Immature natural killer cell (primary cell): ENCODE measurements around the gene MME. TPM values are rescaled to one million over a fixed set of nuclear protein-coding genes. Genes with fewer than 3 reads are reported as not detected.
"Not testable (repeated sequence)": the region's sequence is repeated elsewhere in the genome, so short reads cannot be mapped to it uniquely, and the experiment has no call there.

ENCODE experiments used
- DNase-seq, 3 donors: peaks; one replicate each; pipeline ENCODE4 v3.0.0; 2022; ENCODE audit warnings: mixed read lengths in 1 of 3
- H3K27ac Mint-ChIP-seq, 6 donors: one replicate each; pipeline ENCODE4 v1.8.0; 2020; ENCODE audit warnings: mixed read lengths in 6 of 6, mild to moderate bottlenecking in 5 of 6, inconsistent platforms in 4 of 6, moderate library complexity in 3 of 6
- H3K27me3 Mint-ChIP-seq, 3 donors: one replicate each; pipeline ENCODE4 v1.8.0; 2020 to 2021; ENCODE audit warnings: low read depth in 3 of 3, mild to moderate bottlenecking in 3 of 3, mixed read lengths in 3 of 3, moderate library complexity in 3 of 3, inconsistent platforms in 1 of 3
- H3K36me3 Mint-ChIP-seq, 3 donors: one replicate each; pipeline ENCODE4 v1.8.0; 2020; ENCODE audit warnings: mixed read lengths in 3 of 3, inconsistent platforms in 2 of 3, mild to moderate bottlenecking in 2 of 3
- H3K4me1 Mint-ChIP-seq, 2 donors: one replicate each; pipeline ENCODE4 v1.8.0; 2020; ENCODE audit warnings: inconsistent platforms in 2 of 2, mild to moderate bottlenecking in 2 of 2, mixed read lengths in 2 of 2, moderate library complexity in 1 of 2
- H3K4me3 Mint-ChIP-seq, 5 donors: one replicate each; pipeline ENCODE4 v1.8.0; 2020; ENCODE audit warnings: mild to moderate bottlenecking in 5 of 5, mixed read lengths in 5 of 5, inconsistent platforms in 3 of 5, moderate library complexity in 3 of 5
- H3K9me3 Mint-ChIP-seq, 6 donors: one replicate each; pipeline ENCODE4 v1.8.0; 2020; ENCODE audit warnings: mild to moderate bottlenecking in 6 of 6, mixed read lengths in 6 of 6, inconsistent platforms in 4 of 6, moderate library complexity in 3 of 6
- polyA plus RNA-seq, 3 donors: library from polyadenylated mRNA; unstranded; fragments of 300-500 nt; fragmentation: Illumina TruSeq; gene quantifications; one replicate each; pipeline ENCODE4 v1.2.3, GENCODE V29; 2021

MME gene
- polyA plus RNA-seq, 3 donors from 2014 or later: not detected

DNA sequence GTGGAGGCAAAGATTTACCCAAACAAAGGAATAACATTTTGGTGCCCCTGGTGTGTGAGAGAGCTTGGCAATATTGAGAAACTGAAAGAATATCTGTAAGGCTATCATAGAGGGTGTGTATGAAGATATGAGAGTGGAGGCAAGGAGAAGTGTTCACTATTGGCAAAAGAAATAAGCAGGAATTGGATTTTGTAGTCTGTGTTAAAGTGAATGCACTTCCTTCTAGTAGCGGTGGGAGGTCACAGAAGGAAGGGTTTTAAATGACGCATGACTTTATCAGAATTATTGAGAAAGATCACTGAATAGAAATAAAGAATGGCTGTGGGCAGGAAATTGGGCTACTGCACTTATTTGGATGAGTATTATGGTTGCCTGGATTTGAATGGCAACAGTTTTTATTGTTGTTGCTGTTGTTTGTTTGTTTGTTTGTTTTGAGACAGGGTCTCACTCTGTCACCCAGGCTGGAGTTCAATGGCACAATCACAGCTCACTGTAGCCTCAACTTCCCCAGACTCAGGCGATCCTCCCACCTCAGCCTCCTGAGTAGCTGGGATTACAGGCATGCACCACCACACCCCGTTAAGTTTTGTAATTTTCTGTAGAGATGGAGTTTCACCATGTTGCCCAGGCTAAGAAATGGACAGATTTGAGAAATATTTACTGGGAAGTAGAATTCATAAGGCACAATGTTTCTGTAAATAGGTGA, 16.3 kb downstream of the MME start:
- no peak for DNase-seq
- Mint-ChIP-seq H3K36me3 (no peaks in the 10 kb centered on the region), H3K27me3 (peaks cover 0 to 1% (median 0%) of the 10 kb centered on the region in 3 donors), H3K27ac (no peak overlapping the region), H3K4me3 (no peak overlapping the region), H3K4me1 (no peaks in the 10 kb centered on the region), H3K9me3 (peaks cover 0 to 4% (median under 1%) of the 10 kb centered on the region in 6 donors)

DNA sequence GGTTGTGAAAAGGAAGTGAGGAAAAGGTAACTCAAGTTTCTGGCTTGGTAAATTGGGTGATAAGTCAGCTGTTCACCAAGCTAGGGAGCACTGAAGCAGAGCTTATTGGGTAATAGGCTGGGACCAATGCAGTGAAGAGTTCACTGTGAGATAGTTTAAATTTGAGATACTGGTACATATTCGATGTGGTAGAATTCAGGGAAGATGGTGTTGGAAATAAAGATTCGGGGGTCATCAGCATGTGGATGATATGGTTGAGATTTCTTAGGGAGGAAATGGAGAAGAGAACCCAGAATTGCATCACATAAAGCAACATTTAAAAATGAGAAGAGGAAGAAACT, 16.9 kb downstream of the MME start:
- no peak for DNase-seq
- peaks cover 0 to 1% (median 0%) of the 10 kb centered on the region in 3 donors for H3K27me3 Mint-ChIP-seq

DNA sequence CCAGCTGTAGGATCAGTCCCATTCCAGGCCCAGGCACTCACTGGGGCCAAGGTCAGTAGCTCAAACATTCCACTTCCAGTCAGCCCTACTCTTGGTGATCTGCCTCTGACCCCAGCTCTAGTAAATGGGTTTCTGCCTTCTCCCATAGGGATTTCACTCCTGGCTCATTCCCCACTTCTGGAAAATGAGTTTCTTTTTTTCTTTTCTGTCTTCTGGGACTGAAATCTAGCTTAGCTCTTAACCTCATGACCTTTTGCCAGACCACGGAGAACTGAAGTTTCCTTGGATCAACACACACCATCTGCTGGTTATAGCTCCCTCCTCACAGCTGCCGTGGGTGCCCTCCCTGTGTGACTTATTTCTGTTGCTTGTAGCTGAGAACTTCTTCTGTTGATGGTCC, 21.3 kb downstream of the MME start:
- no peak overlapping the region for H3K27ac Mint-ChIP-seq
- no peaks in the 10 kb centered on the region for H3K36me3 Mint-ChIP-seq
- peaks cover 0 to 13% (median 3%) of the 10 kb centered on the region in 6 donors for H3K9me3 Mint-ChIP-seq
- no peaks in the 10 kb centered on the region for H3K4me1 Mint-ChIP-seq
- H3K4me3 Mint-ChIP-seq: no peak overlapping the region
- no peak for DNase-seq
- H3K27me3 Mint-ChIP-seq: peaks cover 0 to 1% (median 0%) of the 10 kb centered on the region in 3 donors

More for the DNA sequence above, 16.9 kb downstream of the MME start:
- Mint-ChIP-seq H3K4me1 (no peaks in the 10 kb centered on the region), H3K4me3 (no peak overlapping the region), H3K36me3 (no peaks in the 10 kb centered on the region), H3K27ac (no peak overlapping the region), H3K9me3 (peaks cover 0 to 5% (median 2%) of the 10 kb centered on the region in 6 donors)

DNA sequence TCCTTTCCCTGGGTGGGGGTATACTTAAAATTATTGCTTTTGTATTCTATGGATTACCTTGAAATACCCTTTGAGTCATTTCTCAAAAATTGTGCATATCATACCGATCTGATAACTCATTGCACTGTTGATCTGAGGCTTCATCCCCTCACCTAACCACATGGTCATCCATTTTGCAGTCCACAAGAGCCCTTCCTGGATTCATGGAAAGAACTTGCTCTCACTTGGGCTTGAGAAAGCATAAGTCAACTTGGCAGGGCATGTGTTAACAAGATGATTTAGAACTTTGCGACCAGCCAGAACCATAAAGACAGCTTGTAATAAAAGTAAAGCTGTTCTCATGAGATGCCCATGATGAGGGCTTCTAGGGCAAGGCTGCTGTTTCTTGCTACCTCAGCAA, 22.2 kb downstream of the MME start:
- no peaks in the 10 kb centered on the region for H3K36me3 Mint-ChIP-seq
- no peaks in the 10 kb centered on the region for H3K4me1 Mint-ChIP-seq
- no peak overlapping the region for H3K27ac Mint-ChIP-seq
- H3K4me3 Mint-ChIP-seq: no peak overlapping the region
- peaks cover 0 to 13% (median 3%) of the 10 kb centered on the region in 6 donors for H3K9me3 Mint-ChIP-seq
- peaks cover 0 to 1% (median 0%) of the 10 kb centered on the region in 3 donors for H3K27me3 Mint-ChIP-seq
- no peak for DNase-seq

DNA sequence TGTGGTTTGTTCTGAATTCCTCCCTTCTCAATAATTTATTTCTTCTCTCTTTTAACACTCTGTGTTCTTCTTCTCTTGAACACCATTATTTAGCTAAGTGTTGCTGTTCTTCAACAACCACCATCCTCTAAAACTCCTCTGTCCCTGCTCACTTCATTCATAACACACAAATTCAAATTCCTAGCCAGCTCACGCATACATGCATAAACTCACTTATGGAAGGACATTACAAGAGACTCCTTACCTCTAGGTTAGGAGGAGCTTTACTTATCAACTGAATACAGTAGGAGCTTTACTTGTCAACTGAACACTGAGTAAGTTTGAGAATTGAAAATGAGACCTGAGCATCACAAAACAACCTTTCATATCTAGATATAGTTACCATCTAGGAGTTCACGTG, 23.6 kb downstream of the MME start:
- Mint-ChIP-seq H3K4me1 (no peaks in the 10 kb centered on the region), H3K9me3 (peaks cover 0 to 13% (median 1%) of the 10 kb centered on the region in 6 donors), H3K36me3 (no peaks in the 10 kb centered on the region), H3K4me3 (no peak overlapping the region), H3K27ac (no peak overlapping the region), H3K27me3 (no peaks in the 10 kb centered on the region)
- DNase-seq: no peak

DNA sequence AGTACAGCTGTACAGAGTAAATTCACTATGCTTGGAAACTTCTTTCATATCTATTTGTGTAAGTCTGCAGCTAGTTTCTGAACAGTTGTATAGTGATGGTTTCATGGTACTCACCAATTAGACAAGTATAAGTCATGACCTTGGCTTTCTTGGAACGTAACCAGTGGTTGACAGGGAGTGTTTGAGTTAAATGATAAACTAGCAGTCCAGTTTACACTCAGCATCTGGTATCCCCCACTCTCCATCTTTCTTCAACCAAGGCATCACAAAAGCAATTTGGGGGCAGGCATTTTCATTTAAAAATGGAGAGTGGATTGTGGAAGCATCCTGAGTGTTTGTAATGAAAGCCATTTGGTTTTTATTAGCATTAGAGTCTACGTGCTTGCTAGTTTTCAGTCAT, 26.0 kb downstream of the MME start:
- no peak overlapping the region for H3K4me3 Mint-ChIP-seq
- H3K36me3 Mint-ChIP-seq: no peaks in the 10 kb centered on the region
- peaks cover 0 to 13% (median 1%) of the 10 kb centered on the region in 6 donors for H3K9me3 Mint-ChIP-seq

DNA sequence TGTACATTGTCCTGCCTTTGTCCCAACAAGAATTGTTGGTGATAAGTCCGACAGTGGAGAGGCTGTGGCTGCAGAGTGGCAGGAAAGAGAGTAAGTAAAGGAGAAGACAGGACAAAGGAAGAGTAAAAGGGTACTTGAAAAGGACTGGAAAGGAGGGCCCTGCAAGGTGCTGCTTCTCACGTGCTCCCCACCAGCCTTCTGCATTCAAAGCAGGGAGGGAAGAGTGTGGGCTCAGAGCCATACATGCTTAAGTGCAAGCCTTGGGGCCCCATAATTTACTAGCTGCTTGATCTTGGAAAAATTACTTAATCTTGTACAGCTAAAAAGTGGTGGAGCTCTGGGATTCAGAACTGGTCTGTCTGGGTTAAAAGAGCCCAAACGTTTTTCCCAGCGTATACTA, 29.9 kb downstream of the MME start:
- H3K27me3 Mint-ChIP-seq: peaks cover 0 to 3% (median 0%) of the 10 kb centered on the region in 3 donors
- no peaks in the 10 kb centered on the region for H3K36me3 Mint-ChIP-seq
- H3K9me3 Mint-ChIP-seq: peaks cover 0 to 4% (median 1%) of the 10 kb centered on the region in 6 donors
- no peak overlapping the region for H3K27ac Mint-ChIP-seq
- H3K4me3 Mint-ChIP-seq: no peak overlapping the region
- H3K4me1 Mint-ChIP-seq: peaks cover 1 to 10% of the 10 kb centered on the region in 2 donors
- DNase-seq: no peak

More for the DNA sequence above, 26.0 kb downstream of the MME start:
- H3K27me3 Mint-ChIP-seq: no peaks in the 10 kb centered on the region
- peaks cover 0 to 5% of the 10 kb centered on the region in 2 donors for H3K4me1 Mint-ChIP-seq
- no peak overlapping the region for H3K27ac Mint-ChIP-seq
- DNase-seq: no peak

DNA sequence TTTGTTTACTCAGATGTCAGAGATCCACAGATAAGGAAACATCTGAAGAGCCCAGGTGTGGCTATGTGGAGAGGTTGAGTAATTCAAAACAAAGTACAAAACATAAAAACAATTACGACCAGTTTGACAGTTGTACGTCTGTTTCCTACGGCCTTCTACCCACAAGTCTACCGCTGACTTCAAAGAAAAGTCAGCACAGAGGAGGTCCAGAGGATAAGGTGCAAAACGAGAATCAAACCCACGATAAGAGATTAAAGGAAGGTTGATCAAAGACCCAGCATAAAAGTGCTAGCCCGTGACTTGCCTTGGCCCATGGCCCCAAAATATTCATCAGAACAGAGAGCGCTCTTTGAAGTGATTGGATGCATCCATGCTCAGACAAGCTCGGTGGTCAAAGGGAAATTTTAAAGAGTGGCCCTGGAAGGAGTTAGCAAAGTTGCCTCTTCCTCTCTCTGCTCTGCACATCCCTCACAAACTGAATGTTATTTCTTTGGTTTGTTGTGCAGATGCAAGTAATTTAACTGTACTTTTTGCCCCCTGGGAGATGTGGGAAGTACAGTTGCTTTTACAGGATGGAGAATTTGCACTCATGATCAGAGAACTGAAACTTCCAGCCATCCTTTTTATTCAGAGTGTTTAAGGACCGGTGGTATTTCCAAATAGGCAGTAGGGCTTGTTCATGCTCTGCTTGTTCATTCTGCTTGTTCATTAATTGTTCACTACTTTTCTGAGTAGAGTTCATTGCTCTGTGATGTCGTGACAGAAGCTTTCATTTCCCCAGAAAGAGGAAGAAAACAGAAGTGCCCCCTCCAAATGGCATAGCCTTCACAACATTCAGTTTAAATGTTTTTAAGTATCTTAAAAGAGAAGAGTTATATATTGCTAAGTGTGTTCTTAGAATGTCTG, 31.1 kb downstream of the MME start:
- H3K4me1 Mint-ChIP-seq: peaks cover 1 to 10% of the 10 kb centered on the region in 2 donors
- DNase-seq: peak in 2 of 3 donors; percentile 17 to 21
- H3K27ac Mint-ChIP-seq: no peak overlapping the region
- peak overlapping the region in 1 of 5 donors; percentile 46 for H3K4me3 Mint-ChIP-seq
- H3K9me3 Mint-ChIP-seq: peaks cover 0 to 4% (median 1%) of the 10 kb centered on the region in 6 donors
- H3K27me3 Mint-ChIP-seq: peaks cover 0 to 3% (median 0%) of the 10 kb centered on the region in 3 donors
- no peaks in the 10 kb centered on the region for H3K36me3 Mint-ChIP-seq

DNA sequence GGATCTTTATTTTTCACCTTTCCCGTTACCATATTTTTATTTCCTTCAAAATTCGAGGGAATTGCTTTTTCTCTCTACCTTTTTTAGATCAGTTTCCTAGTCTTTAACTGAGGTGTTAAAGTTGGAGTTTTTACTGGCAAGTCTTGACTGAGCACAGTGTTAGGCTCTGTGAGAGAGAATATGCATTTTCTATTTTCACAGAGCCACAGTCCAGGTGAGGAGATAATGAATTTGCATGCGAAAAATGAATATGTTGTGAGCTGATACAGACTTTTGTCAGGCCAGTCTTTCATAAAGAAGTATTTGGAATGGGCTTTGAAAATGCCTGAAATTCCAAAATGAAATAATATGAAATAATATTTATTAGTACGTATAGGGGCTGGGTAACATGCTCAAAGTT, 31.9 kb downstream of the MME start:
- no peak for DNase-seq
- Mint-ChIP-seq H3K27ac (no peak overlapping the region), H3K9me3 (peaks cover 0 to 4% (median 1%) of the 10 kb centered on the region in 6 donors), H3K27me3 (peaks cover 0 to 3% (median 0%) of the 10 kb centered on the region in 3 donors), H3K4me1 (peaks cover 1 to 10% of the 10 kb centered on the region in 2 donors), H3K4me3 (no peak overlapping the region), H3K36me3 (no peaks in the 10 kb centered on the region)

DNA sequence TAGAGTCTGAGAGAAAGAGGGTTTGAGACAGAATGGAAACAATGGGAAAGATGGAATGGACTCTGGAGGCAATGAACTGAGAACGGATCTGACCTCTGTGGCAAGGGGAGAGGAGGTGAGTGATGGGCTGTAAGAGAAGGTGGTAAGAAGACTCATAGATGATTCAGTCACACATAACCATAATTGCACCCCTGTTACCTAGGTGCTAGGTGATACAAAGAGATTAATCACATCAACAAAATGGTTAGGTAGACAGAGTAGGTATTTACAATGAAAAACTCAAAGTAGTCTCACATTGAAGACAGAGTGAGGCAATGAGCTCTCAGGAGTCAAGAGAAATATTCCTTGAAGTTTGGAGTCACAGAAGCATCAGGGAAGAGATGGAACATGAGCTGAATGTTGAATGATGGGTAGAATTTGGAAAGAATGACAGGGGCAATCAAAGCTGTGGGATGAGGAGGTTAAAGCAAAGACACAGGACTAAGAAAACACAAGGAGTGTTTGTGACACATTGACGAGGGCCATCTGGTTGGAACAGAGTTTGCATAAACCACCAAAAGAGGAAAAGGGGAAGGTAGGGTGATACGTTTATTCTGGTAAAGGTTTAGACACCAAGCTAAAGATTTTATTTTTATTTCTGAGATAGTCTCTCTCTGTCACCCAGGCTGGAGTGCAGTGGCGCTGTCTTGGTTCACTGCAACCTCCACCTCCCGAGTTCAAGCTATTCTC, 32.7 kb downstream of the MME start:
- Mint-ChIP-seq H3K27me3 (peaks cover 0 to 3% (median 0%) of the 10 kb centered on the region in 3 donors), H3K9me3 (peaks cover 0 to 4% (median 1%) of the 10 kb centered on the region in 6 donors), H3K4me1 (peaks cover 1 to 10% of the 10 kb centered on the region in 2 donors), H3K4me3 (no peak overlapping the region), H3K27ac (no peak overlapping the region), H3K36me3 (no peaks in the 10 kb centered on the region)
- no peak for DNase-seq

DNA sequence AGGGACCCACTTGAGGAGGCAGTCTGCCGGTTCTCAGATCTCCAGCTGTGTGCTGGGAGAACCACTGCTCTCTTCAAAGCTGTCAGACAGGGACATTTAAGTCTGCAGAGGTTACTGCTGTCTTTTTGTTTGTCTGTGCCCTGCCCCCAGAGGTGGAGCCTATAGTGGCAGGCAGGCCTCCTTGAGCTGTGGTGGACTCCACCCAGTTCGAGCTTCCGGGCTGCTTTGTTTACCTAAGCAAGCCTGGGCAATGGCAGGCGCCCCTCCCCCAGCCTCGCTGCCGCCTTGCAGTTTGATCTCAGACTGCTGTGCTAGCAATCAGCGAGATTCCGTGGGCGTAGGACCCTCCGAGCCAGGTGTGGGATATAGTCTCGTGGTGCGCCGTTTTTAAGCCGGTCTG, 44.6 kb downstream of the MME start:
- H3K27me3 Mint-ChIP-seq, H3K4me1 Mint-ChIP-seq, H3K36me3 Mint-ChIP-seq, H3K27ac Mint-ChIP-seq, H3K9me3 Mint-ChIP-seq: not testable (repeated sequence)
- peak in 2 of 3 donors; percentile 36 to 44 for DNase-seq
- H3K4me3 Mint-ChIP-seq: peak overlapping the region in 1 of 5 donors; percentile 40

DNA sequence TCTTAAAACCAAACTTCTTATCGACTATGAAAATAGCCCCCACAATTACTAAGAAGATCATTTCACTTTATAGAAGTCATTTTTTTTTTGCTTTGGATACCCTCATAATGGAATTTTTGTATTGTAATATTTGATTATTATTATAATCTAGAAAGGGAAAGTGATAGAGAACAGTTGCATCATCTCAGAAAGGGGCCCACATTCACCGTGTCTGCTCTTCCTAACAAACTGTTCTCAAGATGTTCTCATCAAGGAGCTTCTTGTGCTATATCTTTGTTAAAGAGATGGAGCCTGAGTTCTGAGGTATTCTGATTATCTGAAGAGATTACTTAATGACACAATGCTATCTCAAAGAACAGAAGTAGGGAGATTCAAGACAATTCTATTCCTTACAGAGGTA, 49.3 kb downstream of the MME start:
- H3K36me3 Mint-ChIP-seq: no peaks in the 10 kb centered on the region
- no peak overlapping the region for H3K4me3 Mint-ChIP-seq
- peaks cover 0 to 2% (median 2%) of the 10 kb centered on the region in 3 donors for H3K27me3 Mint-ChIP-seq
- no peak overlapping the region for H3K27ac Mint-ChIP-seq
- peaks cover 2 to 8% (median 6%) of the 10 kb centered on the region in 6 donors for H3K9me3 Mint-ChIP-seq
- H3K4me1 Mint-ChIP-seq: no peaks in the 10 kb centered on the region
- no peak for DNase-seq

DNA sequence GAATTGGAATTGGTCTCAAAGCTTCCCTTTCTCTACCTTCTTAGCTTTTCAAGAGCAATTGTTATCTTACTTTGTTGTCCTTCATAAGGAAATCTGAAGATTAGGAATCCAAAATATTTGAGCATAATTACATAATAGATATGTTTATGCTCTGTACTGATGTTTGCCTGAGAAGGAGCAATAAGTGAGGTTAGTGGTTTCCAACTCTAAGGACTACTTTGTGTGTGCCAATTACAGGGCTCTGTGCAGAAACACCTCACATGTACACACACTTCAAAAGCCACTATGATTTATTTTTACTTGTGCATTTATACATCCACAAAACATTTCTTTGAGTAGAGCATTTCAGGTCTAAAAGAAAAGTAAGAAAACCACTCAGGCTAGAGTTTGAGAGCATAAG, 49.9 kb downstream of the MME start:
- no peaks in the 10 kb centered on the region for H3K36me3 Mint-ChIP-seq
- H3K4me3 Mint-ChIP-seq: no peak overlapping the region
- no peak overlapping the region for H3K27ac Mint-ChIP-seq
- DNase-seq: no peak
- H3K4me1 Mint-ChIP-seq: no peaks in the 10 kb centered on the region
- H3K27me3 Mint-ChIP-seq: peaks cover 0 to 4% (median 2%) of the 10 kb centered on the region in 3 donors
- peaks cover 4 to 10% (median 7%) of the 10 kb centered on the region in 6 donors for H3K9me3 Mint-ChIP-seq
